ENCODE data around the gene TBC1D22A.
A peak's percentile ranks its signal among the peaks of the same experiment; 100 is the strongest.

The TBC1D22A gene

DNA sequence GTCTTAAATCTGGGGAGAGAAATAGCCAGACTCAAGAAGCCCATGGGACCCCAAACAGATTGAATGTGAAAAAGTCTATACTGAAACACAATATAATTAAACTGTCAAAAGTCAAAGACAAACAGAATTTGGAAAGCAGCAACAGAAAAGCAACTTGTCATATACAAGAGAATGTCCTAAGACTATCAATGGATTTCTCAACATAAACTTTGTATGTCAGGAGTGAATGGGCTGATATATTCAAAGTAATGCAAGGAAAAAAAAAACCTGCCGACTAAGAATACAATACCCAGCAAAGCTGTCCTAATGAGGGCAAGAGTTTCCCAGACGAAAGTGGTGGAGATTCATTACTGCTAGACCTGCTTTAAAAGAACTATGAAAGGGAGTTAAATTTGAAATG lies 73.2 kb downstream of the TBC1D22A start:
- no peak for DNase-seq

DNA sequence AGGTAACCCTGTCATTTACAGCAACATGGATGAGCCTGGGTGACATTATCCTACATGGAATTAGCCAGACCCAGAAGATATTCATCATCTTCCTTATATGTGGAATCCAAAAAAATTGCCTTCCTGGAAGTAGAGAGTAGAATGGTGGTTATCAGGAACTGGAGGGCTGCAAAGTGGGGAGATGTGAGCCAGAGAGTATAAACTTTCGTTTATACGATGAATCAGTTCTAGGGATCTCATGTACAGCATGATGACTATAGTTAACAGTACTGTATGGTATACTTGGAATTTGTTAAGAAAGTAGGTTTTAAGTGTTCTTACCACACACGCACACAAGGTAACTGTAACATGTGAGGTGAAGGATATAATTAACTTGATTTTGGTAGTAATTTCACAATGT lies 79.1 kb downstream of the TBC1D22A start:
- DNase-seq, result no peak

DNA sequence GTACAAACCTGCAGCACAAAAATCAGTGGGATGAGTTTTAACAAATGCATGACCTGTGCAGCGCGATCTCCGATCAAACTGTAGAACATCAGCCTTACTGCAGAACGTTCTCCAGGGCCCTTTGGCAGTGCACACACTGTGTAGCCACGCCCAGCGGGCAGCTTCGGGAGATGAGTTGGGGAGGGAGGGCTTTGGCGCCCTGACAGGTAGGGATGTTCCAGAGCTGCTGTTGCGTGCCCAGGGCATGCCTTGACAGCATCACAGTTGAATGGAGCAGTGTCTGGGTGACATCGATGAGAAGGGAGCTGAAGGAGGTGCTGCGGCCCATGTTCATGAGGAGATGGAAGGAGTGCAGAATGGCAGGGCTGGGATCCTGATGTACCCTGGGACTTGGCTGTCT lies 80.2 kb downstream of the TBC1D22A start:
- DNase-seq, result no peak

DNA sequence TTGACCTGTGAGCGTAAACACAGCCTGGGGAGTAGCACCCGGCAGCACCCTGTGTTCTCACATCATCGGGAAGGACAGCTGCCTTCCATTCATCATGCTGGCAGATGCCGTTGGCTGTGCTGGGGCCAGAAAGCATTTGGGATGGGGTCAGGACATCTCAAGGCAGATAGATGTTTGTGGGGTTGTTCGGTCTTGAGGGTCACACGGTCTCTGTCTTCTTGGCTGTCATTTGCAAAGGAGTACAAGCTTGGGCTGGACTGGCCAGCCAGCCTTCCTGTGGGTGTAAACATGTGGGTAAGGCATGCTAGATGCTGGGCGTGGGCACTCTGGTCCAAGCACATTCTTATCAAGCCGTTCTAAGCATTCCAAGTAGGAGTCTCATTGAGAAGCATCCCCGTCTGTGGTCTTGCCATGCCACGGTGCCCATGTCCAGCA lies 81.4 kb downstream of the TBC1D22A start:
- DNase-seq, result no peak

DNA sequence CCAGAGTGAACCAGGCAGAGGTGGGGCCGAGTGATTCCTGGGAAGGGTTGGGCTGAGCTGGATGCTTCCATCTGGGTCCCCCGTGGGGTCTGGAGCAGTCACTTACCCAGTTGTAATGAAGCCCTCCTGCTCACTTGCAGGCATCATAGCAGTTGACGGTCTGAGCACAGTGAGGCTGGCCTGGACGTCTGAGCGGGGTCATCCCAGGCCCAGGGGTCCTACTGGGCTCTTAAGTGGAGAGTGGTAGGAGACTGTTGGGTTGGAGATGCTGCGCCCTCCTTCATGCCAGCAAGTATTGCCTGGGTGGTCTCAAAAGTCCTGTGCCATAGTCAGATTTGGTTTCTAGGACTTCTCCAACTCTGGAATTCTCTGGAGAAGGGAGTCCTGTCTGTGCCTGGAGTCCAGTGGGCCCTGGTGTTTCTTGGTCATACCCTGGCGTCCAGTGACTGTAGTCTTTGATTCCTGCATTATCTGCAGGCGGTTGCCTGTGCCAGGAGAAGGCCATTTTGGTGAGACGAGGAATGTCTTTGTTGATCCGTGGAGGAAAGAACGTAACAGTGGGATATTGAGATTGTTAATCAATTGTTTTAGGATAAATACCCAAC lies 82.3 kb downstream of the TBC1D22A start:
- DNase-seq, result no peak

DNA sequence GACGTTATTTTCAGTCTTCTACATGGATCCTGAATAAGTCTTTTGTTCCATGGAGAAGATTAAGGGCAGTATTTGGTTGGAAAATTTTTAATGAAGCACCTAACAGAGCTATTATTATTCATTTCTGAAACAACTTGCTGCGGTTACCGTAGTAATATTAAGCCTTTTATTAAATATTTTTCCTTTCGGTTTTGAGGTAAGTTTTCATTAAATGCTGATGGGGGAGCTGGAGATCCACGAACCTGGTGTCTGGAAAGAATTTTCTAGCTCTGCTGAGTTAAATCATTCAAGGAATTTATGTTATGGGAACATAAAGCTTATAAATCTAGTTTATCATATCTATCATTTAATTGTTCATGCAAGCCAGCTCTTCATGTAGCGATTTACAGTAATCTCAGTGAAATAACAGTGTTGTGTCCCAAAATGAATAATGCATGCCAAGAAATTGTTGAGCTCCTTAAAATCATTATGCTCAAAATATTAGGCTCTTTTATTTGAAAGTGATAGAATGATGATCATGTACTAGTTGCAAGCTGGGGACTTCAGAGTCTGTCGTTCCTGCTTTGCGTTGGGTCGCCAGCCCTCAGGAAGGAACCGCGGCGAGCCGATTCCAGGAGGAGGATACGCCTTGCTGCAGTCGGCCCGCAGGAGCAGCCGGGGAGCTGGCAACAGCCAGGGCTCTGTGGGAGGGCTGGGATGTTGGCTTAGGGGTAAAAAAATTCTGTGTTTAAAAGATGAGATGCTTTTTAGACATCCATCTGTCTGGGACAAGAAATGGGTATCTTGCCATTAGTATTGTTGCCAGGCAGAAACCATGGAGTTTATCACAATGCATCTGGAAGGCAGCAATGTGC lies 83.1 kb downstream of the TBC1D22A start:
- peak; percentile 52 for DNase-seq

DNA sequence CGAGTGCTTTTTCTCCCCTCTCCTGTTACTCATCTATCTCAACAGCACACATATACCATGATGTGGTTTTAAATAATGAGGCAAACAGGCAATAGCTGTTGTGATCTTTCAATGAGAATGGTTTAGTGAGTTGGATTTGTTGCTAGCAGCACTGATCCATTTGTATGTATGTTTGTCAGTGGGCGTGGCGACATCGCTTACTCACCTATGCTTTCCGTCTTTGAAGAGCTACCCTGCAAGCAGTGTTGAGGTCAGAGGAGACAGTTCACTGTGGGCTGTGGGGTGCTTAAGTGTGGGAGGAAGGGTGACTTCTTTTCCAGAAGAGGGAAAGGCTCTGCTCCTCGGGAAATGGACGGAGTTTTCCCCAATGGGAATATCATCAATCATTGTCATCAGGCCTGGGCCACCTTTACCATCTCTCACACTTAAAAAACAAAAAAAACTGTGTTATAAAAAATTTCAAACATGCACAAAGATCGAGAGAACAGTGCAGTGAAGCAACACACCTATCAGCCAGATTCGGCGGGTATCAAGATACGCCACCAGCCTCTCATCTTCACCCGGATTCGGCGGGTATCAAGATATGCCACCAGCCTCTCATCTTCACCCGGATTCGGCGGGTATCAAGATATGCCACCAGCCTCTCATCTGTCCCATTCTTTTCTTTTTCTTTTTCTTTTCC lies 83.8 kb downstream of the TBC1D22A start:
- DNase-seq, result no peak

DNA sequence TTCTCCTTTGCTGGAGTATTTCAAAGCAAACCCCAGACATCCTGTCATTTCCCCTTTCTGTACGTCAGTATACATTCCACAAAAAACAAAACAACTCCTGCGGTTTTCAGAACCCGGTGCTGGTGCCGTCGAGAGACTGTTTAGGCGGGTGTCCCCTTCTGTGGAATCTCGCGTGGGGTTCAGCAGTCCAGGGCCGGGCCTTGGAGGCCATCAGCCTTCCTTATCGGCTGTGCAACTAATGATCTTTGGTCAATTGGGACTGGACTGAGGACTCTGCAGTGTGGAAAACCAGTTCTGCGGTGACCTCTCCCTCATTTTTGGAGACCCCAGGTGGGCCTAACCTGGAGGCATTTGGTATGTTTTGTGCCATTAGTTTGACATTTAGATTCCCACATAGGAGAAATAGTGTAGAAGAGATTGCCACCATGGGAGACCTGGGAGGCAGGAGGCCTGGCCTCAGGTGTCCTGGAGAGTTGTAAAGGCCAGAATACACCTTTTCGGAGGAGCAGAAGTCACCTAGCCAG lies 84.4 kb downstream of the TBC1D22A start:
- no peak for DNase-seq

DNA sequence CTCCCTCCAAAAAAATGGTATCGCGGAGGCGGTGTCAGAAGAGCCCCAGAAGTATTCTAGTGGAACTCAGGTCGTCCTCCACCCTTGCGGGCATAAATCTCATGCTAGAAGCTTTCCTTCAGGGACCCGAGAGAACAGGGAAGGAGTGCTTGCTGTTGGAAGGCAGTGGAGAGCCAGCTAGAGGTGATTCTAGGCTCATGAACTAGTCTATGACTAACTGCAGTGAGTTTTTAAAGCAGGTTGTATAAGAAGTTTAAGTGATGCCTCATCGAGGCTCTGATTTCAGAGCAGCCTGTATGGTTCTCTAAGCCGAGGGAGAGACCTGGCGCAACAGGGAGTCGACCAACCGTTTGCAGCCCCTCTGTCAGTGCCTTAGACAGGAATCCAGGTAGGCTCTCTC lies 85.7 kb downstream of the TBC1D22A start:
- DNase-seq, result no peak

DNA sequence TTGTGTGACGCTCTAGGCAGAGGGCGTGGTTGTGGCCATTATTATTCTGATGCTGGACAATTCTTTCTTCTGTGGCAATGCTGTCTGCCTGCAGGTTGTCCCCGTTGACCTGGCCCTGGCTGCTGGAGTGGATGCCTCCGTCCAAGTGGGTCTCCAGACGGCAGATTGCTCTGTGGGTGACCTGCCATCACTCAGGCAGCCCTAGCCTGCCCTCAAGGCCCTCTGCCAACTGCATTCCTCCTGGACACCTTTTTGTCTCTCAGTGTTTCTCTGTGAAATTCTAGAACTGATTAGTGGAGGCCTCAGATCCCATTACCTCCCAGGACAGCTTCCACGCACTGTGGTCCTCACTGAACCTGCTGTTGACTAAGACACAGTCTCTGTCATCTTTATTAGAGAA lies 86.7 kb downstream of the TBC1D22A start:
- DNase-seq, result no peak

DNA sequence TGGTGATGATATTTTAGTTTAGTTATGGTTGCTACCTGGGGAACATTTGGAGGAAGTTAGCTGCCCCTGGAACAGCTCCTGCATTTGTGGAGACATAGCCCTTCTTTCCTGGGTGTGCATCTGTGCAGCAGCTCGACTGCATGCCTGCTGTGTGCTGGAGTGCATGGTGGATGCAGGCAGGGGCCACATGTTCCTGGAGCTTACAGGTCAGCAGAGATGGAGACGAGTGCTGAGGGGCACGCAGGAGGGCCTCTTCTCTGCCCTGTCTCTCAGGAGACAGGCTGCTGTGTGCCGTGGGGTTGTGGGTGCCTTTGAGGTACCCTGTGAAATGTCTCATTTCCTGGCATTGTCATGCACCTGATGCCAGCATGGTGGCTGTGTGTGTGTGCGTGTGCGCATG lies 87.5 kb downstream of the TBC1D22A start:
- no peak for DNase-seq

DNA sequence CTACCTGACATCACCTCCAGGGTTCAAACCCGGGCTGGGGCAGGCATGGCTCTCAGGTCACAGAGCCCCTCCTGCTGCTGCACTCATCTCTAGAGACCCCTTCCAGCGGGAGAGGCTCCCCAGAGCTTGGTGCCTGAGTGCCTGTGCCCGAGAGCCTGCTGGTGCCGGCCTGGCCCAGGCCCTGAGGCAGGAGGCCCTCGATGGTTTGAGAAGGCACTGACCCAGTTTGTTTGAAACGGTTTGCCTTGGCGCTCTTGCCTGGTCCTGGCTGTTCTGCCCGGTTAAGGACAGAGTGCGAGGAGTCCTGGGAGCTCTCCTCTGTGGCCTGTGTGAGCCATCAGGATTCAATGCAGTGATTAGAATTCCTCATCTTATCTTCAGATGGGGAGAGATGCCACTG lies 88.9 kb downstream of the TBC1D22A start:
- no peak for DNase-seq

DNA sequence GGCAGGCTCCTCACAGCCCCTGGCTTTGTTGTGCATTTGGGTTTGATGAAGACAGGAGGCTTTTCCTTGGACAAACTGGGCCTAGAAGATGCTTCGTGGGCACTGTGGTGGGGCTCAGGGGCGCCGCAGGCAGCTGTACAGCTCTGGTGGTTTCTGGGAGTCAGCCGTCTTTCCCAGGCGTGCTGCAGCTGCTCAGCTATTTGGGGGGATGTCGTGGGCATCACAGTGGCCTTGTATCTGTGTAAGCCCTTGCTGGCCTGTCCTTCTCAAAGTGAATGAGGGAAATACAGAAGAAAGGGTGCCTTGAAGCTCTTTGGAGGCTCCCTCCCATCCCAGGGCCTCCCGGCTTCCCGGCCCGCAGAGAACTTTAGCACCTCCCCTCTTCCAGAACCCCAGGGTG lies 89.5 kb downstream of the TBC1D22A start:
- DNase-seq, result no peak

DNA sequence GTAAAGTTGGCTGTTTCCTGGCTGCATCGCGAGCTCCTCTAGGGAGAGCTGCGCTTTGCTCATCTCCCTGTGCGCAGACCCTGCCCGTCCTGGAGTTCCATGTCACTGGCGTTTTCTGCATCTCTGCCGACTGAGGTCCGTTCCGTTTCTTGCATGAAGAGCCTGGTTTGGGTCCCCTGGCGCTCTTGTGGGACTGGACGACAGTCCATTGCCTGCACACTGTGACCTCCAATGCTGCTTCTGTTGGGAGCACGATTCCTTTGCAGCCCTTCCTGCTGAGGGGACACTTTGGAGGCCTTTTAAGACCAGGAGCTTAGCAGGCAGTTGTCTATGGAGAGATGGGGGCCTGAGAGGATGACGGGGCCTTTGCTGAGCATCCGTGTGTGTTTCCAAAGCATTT lies 90.3 kb downstream of the TBC1D22A start:
- DNase-seq, result no peak

DNA sequence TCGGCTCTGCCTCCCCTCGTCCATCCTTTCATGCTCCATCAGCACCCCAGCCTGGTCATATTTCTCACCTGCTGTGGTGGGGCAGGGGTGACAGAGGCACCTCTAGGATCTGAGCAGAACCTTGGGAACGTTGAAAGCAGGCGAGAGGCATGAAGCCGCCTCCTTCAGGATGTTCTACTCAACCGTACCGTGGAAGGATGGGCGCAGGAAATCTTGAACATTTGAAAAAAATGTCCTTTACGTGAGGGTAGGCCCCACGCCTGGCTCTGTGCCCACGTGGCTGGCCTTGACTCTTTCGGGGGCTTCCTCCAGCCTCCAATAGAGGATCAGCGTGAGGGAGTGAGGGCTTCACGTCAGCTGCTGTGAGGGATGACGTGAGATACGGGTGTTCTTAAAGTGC lies 90.7 kb downstream of the TBC1D22A start:
- DNase-seq, result no peak

DNA sequence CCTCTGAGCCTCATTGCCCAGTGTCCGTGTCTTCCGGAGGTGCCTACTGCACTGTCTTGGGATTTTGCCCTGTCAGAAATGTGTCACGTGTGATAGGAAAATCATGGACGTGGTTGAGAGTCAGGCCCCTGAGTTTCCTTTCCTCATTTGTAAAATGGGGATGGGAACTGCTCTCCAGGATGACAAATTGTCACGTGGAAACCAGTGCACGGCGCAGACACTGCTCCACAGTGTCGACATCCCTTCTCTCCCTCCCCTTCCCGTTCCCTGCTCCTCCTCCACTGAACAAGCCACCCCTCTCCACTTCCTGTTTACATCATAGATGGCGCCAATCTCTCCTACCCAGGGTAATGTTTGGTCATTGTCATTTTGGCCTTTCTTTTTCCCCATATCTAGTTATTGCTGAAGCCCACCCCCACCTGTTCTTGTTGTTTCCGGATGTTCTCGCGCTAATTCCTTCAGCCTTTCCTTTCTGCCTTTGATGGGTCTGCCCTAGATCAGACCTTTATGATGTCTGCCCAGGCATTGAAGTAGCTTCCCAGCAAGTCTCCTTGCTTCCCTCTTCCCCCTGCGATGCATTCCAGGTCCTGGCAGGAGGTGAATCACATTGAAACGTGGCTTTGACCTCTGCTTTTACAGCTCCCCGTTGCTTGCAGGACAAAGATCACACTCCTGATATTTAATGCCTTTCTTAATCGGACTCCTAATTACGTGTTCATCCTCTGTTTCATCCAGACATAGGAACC lies 91.8 kb downstream of the TBC1D22A start:
- DNase-seq, result no peak

DNA sequence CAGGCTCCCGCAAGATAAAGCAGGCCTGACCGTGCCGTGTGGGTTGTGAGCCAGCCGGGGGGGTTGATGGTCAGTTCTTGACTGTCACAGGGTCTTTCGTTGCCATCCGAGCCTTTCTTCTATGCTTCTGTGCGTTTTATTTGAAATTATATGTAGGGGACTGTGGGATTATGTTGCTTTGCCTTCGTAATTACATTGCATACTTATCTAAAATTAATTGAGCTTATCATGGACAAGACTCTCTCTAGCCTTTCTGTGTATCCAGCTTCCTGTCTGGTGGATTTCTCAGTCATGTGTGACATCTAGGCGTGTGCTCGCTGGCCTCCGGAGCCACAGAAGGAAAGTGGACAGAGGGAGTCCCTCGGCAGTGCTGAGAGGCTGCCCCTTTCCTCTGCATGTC lies 93.2 kb downstream of the TBC1D22A start:
- DNase-seq, result peak; percentile 35

DNA sequence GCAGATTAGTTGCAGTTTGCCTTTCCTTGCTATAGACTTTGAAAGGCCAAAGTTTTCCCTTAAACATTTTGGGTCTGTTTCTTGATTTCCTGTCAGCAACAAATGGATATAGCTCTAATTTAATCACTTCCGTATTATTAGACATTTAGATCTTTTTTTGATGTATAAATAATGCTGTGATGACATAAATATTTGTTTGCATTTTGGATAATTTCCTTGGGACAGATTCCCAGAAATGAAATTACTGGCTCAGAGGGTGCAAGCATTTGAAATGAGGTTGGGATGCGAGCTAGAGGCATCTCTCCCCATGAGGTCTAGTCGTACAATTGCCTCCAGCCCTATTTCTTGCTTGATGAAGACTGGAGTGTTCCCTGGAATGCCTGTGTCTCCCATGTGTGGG lies 94.2 kb downstream of the TBC1D22A start:
- DNase-seq, result no peak

DNA sequence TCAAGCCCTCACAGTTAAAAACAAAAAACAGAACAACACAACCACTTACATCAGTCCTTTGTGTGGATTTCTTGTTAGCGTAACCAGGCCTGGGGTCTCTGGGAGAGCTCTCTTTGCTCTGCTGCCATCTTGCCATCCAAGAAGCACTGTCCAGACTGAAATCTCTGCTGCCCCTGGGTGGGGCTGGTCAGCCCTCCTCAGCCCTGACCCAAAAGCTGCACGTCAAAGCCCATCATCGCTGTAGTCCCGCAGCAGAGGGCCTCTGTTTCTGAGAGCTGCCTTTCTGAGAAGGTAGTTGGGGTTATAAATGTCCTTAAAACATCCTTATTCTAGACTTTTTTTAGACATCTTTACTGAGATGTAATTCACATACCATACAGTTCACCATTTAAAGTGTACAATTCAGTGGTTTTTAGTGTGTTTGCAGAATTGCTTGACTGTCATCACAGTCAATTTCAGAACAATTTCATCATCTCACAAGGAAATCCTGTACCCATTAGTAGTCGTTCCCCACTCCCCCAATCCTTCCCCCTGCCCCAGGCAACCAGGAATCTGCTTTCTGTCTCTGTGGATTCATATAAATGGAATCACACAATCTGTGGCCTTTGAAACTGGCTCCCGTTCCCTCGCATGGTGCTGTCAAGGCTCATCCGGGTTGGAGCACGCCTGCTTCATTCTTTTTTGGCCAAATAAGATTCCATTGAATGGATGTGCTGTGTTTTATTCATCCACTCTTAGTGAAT lies 94.9 kb downstream of the TBC1D22A start:
- no peak for DNase-seq

DNA sequence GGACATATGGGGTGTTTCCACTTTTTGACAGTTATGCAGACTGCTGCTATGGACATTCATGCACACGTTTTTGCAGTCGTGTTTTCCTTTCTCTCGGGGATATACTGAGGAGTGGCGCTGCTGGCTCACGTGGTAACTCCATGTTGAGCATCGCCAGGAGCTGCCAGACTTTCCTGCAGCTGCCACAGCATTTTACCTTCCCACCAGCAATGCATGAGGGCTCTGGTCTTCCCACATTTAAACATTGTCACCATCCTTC lies 95.4 kb downstream of the TBC1D22A start:
- no peak for DNase-seq

DNA sequence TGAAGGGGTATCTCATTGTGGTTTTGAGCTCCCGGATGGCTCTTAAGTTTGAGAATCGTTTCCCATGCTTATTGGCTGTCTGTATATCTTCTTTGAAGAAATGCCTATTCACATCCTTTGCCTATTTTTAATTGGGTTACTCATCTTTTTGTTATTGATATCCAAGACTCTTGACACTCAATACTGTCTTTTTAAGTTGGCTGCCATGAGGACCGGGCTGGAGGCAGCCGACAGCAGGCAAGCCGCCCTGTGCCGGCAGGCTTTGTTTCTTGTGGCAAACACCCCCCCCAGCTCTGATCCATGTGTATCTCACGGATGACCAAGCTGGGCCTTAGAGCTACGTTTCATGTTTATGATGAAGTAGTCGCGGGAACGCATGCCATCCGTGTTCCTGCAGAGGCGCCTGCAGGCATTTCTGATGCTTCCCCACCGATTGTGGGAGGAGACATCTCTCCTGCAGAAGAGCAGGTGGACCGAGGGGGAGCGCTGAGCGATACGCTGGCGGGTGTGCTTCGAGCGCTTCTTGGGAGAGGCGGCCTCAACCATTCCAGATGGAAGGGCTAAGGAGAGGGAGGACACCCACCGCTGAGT lies 95.8 kb downstream of the TBC1D22A start:
- DNase-seq, result no peak

DNA sequence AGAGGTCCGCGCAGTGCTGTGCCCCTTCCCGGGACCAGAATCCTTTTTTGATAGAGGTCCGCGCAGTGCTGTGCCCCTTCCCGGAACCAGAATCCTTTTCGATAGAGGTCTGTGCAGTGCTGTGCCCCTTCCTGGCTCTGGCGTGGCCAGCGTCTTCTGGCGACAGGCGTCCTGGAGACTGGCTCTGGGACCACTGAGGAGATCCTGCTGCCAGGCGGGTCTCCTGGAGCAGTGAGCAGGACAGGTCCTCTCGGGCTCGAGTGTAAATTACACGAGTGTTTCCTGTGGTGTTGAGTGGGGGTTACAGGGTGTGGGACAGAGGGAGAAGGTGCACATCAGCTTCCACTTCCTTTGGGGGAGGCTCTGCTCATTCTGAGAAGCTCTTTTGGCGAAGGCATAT lies 98.1 kb downstream of the TBC1D22A start:
- DNase-seq, result no peak

Data from right kidney (tissue), 1 donor.